Fibroblast of pulmonary artery (primary cell): ENCODE measurements around the gene EP300.
"Not testable (repeated sequence)": the region's sequence is repeated elsewhere in the genome, so short reads cannot be mapped to it uniquely, and the experiment has no call there.

Experiments
- DNase-seq: peaks from one replicate; pipeline ENCODE4 v3.0.0-alpha.2; 2010; ENCODE audit warnings: low read depth
- H3K4me3 ChIP-seq: replicated peaks from 2 replicates; pipeline ENCODE4 v1.5.1; 2011; ENCODE audit warnings: low read depth, mild to moderate bottlenecking, control low read depth, low read length, moderate library complexity
- CTCF ChIP-seq: IDR thresholded peaks from 2 replicates; pipeline ENCODE4 v1.5.1; 2011; ENCODE audit warnings: mild to moderate bottlenecking, control low read depth, low read length, inconsistent platforms; ENCODE audit errors: missing control alignments

Gene EP300

GRCh38 chr22:41092023-41092817 lies at the start of gene EP300:
TSS of gene EP300 (plus strand) at chr22:41092592. CDS start at chr22:41093005, 413 bp downstream.
- peak; percentile 71 for DNase-seq
- peak; percentile 8 for TF ChIP-seq CTCF
- H3K4me3 ChIP-seq: peak within 1 kb of the TSS; percentile 77

- DNase-seq: no peak
- no peak for TF ChIP-seq CTCF
- H3K4me3 ChIP-seq: no peak overlapping the region
These were observed 48.7 kb upstream of the EP300 start for GRCh38 chr22:41043722-41044121.

- DNase-seq: not testable (repeated sequence)
These were observed 46.8 kb upstream of the EP300 start for GRCh38 chr22:41045575-41045974.

GRCh38 chr22:41047801-41048211 lies 44.6 kb upstream of the EP300 start:
- no peak overlapping the region for H3K4me3 ChIP-seq
- no peak for TF ChIP-seq CTCF
- no peak for DNase-seq

More at GRCh38 chr22:41045575-41045974, 46.8 kb upstream of the EP300 start:
- not testable (repeated sequence) for H3K4me3 ChIP-seq

DNA sequence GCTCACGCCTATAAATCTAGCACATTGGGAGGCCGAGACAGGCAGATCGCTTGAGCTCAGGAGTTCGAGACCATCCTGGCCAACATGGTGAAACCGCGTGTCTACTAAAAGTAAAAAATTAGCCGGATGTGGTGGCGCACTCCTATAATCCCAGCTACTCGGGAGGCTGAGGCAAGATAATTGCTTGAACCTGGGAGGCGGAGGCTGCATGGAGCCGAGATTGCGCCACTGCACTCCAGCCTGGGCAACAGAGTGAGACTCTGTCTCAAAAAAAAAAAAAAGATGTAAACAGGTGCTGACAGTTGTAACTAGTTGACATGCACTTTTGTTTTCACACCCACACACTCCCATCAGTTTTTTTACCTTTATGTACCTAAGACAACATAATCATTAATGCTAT lies 44.0 kb upstream of the EP300 start:
- not testable (repeated sequence) for H3K4me3 ChIP-seq, DNase-seq

DNA sequence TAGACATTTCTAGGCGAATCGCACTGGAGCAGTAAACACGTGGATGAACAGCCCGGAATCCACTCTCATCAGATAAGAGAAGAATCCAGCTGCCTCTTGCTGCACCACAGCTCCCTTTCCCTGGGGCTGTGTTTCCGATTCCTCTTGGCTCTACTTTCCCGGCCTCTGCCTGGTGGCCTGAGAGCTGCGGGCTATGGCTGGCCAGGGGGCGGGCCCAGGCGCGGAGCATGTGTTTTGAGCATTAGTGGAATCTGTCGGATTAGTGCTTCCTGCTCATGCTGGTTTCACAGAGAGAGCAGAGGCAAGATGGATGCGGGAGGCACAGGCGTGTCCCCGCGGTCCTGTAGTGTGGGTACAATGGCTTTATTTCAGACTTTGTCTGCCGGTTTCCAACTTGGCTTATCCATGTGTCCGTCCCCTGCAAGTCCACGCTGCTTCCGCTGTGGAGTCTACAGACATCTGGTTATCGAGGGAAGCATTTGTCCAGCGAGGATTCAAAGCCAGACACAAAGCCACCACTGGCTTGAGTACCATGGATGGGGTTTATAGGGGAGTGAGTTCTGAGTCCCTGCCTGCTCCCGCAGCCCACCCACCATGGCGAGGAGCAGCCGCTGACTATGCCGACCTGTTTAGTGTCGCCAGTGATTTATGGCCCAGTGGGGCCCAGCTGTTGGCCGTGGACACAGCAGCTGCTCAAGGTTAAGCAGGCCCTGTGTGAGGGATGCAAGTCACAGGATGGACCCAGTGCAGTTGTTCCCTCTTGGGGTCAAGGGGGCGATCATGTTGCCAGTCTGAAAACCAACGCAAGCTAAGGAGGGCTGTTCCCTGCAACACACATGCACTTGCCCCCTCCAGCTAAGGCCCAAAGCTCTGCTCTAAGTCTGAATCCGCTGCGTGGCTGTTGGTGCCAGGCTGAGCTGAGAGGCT lies 43.3 kb upstream of the EP300 start:
- peak; percentile 76 for DNase-seq
- no peak for TF ChIP-seq CTCF
- peak overlapping the region; percentile 7 for H3K4me3 ChIP-seq

- not testable (repeated sequence) for DNase-seq, H3K4me3 ChIP-seq
These were observed 42.6 kb upstream of the EP300 start for GRCh38 chr22:41049795-41050194.

DNA sequence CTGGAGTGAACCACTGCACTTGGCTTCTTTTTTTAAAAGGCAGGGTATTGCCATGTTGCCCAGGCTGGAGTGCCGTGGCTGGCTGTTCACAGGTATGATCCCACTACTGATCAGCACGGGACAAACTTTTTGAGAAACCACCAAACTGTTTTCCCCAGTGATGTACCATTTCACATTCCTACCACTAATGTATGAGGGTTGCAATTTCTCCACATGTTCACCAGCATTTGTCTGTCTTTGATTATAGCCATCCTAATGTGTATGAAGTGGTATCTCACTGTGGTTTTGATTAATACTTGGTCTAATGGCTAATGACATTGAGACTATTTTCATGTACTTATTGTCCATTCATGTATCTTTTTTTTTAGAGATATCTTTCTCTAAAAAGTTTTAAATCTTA lies 41.5 kb upstream of the EP300 start:
- no peak for TF ChIP-seq CTCF
- H3K4me3 ChIP-seq: no peak overlapping the region
- no peak for DNase-seq
